GM21515 (cell line): Measurements from ENCODE around the gene PTGFRN.

Source experiments
- ATAC-seq: cut with Tn5 transposase; IDR thresholded peaks from one replicate; pipeline ENCODE4 v1.9.1; 2021; ENCODE audit not compliant: unreplicated experiment

Gene PTGFRN

DNA sequence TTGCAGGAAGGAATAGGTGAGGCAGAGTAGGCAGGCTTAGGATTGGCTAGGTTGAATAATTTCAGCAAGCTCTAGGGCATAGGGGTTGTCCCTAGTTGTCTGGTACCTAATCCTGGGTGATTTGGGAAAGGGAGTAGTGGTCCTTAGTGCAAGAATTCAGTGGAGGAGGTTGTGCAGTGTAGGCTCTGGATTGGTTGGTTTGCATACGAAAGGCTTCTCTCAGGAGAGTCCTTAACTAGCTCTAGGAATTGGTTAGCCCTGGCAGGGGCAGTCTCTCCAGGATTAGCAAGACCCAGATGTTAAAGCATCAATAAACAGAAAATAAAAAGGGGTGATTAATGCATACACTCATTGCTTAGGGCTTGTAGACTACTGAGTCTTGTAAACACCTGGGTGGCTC is 82.2 kb downstream of the PTGFRN start:
- no peak for ATAC-seq

DNA sequence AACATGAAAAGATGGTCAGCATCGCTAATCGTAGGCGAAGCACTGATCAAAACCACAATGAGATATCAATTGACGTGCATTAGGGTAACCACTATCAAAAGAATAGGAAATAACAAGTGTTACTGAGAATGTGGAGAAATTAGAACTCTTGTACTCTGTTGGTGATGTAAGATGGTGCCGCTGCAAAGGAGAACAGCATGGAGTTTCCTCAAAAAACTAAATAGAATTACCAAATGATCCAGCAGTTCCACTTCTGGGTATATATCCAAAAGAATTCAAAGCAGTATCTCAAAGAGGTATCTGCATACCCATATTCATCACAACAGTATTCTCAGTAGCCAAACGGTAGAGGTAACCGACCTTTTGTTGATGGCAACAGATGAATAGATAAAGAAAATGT is 83.6 kb downstream of the PTGFRN start:
- ATAC-seq, result no peak

- no peak for ATAC-seq
Measured at GRCh38 chr1:116994411-116994810, 84.7 kb downstream of the PTGFRN start.

GRCh38 chr1:116997066-116997465 is 87.3 kb downstream of the PTGFRN start:
- no peak for ATAC-seq

DNA sequence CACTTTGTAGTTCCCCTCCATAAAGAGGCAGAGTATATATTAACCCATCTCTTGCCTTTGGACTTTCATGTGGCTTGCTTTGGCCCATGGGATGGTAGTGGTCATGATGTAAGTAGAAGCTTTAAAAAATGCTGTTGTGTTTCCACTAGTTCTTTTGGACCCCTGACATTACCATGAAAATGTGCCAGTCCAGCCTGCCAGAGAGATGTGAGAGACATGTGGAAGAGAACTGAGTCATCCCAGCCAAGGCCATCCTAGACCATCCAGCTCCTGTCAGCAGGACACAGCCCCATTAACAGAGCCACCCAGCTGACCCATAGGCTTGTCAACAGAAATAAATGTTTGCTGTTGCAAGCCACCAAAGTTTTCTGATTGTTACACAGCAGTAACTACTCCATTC is 87.9 kb downstream of the PTGFRN start:
- no peak for ATAC-seq

DNA sequence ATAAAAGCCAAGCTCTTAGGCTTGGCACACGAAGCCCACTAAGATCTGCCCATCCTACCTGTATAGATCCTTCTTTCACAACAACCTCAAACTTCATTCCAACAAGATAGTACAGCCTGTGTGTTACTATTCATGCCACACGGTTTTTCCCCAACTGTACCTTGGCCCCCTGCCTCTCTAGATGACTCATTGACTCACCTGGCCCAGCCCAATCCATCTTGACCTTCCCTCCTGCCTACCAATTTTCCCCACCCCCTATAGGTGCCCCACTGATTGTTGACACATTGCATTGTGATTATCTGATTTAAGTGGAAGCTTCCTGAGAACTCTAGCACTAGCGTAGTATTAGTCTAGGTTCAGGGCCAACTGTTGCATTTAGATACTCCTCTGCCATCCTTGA is 89.9 kb downstream of the PTGFRN start:
- ATAC-seq, result no peak

- no peak for ATAC-seq
Measured at GRCh38 chr1:117000142-117000541, 90.4 kb downstream of the PTGFRN start.

DNA sequence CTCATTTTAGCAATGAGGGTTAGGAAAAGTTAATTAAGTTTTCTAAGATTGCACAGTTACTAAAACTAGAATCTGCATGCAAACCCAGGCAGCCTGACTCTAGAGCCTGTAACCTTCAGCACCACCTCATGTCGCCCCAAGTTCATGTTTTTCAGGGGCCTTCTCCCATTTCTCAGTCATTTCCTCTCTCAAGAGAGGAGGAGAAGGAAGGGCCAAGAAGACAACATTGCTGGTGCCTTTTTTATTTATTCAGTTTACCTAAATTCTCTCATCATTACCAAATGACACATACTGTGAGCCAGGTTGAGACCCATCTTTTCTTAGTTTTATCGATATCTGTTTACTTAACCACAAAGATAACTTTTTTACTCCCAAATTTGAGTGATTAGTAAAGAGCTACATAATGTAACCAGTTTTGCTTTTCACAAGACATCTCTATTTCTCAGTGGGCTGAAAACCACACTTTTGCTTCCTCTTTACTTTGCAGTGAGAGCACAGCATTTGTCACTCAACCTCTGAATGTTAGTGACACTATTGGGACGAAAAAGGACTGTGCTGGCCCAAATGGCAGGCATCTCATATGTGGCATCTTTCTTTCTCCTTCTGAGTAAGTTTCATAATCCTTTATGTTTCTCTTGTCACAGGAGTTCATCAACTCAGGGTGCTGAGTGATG is 91.7 kb downstream of the PTGFRN start, which contains the start of gene CD101:
TSS of gene CD101 (plus strand) at position 507 of the 674 bp plus-strand sequence. CDS start at position 565, 58 bp downstream.
- ATAC-seq, result peak; percentile 93

- ATAC-seq, result no peak
Measured at GRCh38 chr1:117003223-117003875, 93.6 kb downstream of the PTGFRN start.

- ATAC-seq, result no peak
Measured at GRCh38 chr1:117007719-117008013, 98.0 kb downstream of the PTGFRN start.

GRCh38 chr1:117008656-117009055 is 98.9 kb downstream of the PTGFRN start:
- ATAC-seq, result no peak

DNA sequence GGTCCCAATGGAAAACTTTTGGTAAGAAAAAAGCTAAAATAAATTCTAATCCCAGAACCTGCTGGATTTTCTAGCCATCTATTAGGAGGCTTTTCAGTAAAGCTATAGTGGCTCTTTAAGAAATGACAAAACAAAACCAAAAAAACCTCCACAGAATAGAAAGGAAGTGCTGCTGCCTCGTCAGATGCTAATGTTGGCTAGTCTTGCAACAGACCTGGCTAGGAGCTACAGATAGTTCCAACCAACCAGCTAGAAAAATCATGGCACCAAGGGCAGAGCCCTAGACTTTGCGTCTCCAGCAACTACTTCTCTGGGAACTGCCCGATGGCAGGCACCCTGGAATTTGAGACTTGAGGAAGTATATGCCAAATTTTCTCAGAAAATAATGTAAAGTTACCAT is 99.4 kb downstream of the PTGFRN start:
- no peak for ATAC-seq

- no peak for ATAC-seq
Measured at GRCh38 chr1:117010310-117010969, 100.7 kb downstream of the PTGFRN start.

DNA sequence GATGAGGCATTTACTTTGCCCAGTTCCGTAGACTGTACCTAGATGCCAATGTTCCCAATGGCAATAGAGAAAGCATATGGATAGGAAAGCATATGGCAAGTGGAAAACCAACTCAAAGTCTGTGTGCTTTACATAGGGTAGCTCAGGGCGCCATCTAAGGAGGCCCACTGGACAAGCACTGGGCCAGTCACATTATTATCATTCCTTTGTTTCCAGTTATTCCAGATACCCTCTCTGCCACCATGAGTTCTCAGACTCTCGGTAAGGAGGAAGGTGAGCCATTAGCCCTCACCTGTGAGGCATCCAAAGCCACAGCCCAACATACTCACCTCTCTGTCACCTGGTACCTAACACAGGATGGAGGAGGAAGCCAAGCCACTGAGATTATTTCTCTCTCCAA is 101.6 kb downstream of the PTGFRN start:
- no peak for ATAC-seq

GRCh38 chr1:117013309-117013858 is 103.7 kb downstream of the PTGFRN start:
- no peak for ATAC-seq

DNA sequence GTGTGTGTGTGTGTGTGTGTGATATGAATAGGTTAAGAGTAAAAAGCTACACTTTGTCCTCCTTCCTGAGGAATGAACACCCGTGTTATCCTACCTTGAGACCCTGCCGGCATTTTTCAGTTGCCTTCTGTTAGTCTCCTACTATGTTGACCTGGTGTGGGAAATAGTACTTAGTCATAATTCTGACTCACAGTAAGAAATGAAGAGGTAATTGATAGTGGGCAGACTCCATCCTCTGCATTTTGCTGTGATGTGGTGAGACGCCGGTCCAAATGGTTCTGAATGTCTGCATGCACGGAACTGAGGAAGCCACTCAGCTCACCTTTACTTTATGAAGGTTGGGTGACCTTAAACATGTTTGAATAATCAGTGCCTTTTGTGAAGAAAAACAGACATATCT is 104.5 kb downstream of the PTGFRN start:
- ATAC-seq, result no peak

GRCh38 chr1:117015724-117016123 is 106.0 kb downstream of the PTGFRN start:
- no peak for ATAC-seq

- ATAC-seq, result no peak
Measured at GRCh38 chr1:117017062-117017461, 107.3 kb downstream of the PTGFRN start.

- ATAC-seq, result no peak
Measured at GRCh38 chr1:117017648-117018047, 107.9 kb downstream of the PTGFRN start.

GRCh38 chr1:117020526-117021156 is 110.9 kb downstream of the PTGFRN start:
- no peak for ATAC-seq

DNA sequence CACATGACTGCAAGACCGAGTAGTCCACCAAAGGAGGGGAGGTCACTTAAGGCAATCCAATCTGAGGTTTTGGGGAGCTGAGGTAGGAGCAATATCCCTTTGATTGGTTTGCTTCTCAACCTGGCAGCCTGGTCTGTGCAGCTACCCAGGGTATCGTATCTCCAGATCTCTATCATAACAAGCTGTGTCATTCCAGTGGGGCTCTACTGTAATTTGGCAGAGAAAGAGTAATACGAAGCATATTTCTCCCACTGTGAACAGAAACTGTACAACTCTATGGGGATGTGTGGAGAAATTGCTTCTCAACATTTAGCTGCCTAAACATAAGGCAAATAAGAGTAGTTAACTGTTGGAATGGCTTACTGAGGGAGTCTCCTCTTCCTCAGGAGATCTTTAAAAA is 112.4 kb downstream of the PTGFRN start:
- no peak for ATAC-seq

DNA sequence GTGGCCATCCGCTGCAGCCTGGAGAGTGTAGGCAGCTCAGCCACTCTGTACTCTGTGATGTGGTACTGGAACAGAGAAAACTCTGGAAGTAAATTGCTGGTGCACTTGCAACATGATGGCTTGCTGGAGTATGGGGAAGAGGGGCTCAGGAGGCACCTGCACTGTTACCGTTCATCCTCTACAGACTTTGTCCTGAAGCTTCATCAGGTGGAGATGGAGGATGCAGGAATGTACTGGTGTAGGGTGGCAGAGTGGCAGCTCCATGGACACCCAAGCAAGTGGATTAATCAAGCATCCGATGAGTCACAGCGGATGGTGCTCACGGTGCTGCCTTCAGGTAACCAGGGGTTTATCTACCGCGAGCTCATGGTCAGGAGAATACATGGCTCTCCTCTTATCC is 115.9 kb downstream of the PTGFRN start:
- ATAC-seq, result no peak
